ENCODE results near the gene C2CD2.

DNA sequence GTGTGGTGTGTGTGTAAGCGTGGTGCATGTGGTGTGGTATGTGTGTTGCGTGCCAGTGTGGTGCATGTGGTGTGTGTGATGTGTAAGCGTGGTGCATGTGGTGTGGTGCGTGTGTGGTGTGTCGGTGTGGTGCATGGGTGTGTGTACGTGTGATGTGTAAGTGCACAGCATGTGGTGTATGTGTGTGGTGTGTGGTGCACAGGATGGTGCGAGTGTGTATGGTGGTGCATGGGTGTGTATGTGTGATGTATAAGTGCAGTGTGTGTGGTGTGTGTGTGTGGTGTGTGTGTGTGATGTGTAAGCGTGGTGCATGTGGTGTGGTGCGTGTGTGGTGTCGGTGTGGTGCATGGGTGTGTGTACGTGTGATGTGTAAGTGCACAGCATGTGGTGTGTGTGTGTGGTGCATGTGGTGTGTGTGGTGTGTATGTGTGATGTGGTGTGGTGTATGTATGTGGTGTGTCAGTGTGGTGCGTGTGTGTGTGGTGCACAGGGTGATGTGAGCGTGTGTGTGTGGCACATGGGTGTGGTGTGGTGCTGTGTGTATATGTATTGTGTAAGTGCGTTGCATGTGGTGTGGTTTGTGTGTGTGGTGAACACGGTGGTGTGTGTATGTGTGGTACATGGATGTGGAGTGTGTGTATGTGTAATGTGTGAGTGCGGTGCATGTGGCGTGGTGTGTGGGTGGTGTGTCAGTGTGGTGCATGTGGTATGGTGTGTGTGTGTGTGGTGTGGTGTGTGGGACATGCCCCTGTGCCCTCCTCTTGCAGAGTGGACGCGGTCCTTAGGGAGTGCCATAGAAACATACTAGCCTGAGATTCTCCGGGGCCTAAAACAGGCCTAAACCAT is 1.1 kb upstream of the C2CD2 start:
- no peak for TF ChIP-seq BCL11A (IDR thresholded peaks at IDR 0.05; ENCODE audit: low read depth in 2 of 2, low read length in 2 of 2)
- TF ChIP-seq, protein P1, sequence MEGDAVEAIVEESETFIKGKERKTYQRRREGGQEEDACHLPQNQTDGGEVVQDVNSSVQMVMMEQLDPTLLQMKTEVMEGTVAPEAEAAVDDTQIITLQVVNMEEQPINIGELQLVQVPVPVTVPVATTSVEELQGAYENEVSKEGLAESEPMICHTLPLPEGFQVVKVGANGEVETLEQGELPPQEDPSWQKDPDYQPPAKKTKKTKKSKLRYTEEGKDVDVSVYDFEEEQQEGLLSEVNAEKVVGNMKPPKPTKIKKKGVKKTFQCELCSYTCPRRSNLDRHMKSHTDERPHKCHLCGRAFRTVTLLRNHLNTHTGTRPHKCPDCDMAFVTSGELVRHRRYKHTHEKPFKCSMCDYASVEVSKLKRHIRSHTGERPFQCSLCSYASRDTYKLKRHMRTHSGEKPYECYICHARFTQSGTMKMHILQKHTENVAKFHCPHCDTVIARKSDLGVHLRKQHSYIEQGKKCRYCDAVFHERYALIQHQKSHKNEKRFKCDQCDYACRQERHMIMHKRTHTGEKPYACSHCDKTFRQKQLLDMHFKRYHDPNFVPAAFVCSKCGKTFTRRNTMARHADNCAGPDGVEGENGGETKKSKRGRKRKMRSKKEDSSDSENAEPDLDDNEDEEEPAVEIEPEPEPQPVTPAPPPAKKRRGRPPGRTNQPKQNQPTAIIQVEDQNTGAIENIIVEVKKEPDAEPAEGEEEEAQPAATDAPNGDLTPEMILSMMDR (IDR thresholded peaks at IDR 0.05; ENCODE audit: control extremely low read depth in 1 of 3, insufficient read depth in 1 of 3, low read depth in 1 of 3, low read length in 3 of 3), result no peak
- no peak for TF ChIP-seq POLR2A (IDR thresholded peaks at IDR 0.05; ENCODE audit: control extremely low read depth in 1 of 2, low read depth in 2 of 2, low read length in 2 of 2)
- TF ChIP-seq CEBPB (IDR thresholded peaks at IDR 0.05; ENCODE audit: low read depth, low read length), result no peak
- TF ChIP-seq EZH2 (IDR thresholded peaks at IDR 0.05; ENCODE audit: low read depth, low read length, severe bottlenecking), result no peak
